Uterus (tissue), 2 donors: ENCODE measurements around the gene TCTA.

ENCODE experiments used
- POLR2A ChIP-seq, 2 donors: fragments of 450-650 bp; IDR thresholded peaks; one replicate each; pipeline ENCODE4 v1.6.1; 2016; ENCODE audit warnings: antibody characterized with exemption in 2 of 2, mild to moderate bottlenecking in 1 of 2, moderate library complexity in 1 of 2
- TF ChIP-seq, protein P1 (sequence below), 4 experiments: fragments of 200-600 bp in 2 of 4; fragments of 450-650 bp in 2 of 4; sonication (generic) in 2 of 4; IDR thresholded peaks; one replicate each; pipeline ENCODE4 v1.5.1; 2016 to 2019; ENCODE audit warnings: antibody characterized with exemption in 4 of 4, mild to moderate bottlenecking in 2 of 4, moderate library complexity in 1 of 4

DNA sequence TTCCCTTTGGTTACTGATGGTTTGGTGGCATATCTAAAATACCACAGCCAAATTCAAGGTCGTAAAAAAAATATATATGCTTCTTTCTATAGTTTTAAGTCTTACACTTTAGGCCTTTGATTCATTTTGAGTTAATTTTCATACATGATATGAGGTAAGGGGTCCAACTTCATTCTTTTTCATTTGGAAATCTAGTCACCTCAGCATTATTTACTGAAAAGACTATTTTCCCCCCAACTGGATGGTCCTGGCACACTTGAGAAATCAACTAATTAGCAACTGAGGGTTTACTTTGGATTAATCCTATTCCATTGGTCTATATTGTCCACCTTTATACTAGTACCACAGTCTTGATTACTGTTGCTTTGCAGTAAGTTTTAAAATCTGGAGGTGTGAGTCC is 26.6 kb upstream of the TCTA start:
- no peak for TF ChIP-seq POLR2A (IDR thresholded peaks at IDR 0.05)
- TF ChIP-seq, protein P1, sequence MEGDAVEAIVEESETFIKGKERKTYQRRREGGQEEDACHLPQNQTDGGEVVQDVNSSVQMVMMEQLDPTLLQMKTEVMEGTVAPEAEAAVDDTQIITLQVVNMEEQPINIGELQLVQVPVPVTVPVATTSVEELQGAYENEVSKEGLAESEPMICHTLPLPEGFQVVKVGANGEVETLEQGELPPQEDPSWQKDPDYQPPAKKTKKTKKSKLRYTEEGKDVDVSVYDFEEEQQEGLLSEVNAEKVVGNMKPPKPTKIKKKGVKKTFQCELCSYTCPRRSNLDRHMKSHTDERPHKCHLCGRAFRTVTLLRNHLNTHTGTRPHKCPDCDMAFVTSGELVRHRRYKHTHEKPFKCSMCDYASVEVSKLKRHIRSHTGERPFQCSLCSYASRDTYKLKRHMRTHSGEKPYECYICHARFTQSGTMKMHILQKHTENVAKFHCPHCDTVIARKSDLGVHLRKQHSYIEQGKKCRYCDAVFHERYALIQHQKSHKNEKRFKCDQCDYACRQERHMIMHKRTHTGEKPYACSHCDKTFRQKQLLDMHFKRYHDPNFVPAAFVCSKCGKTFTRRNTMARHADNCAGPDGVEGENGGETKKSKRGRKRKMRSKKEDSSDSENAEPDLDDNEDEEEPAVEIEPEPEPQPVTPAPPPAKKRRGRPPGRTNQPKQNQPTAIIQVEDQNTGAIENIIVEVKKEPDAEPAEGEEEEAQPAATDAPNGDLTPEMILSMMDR (IDR thresholded peaks at IDR 0.05): no peak
